Measurements from ENCODE around the gene CCDC198.

GRCh38 chr14:57498659-57499058 lies 5.0 kb upstream of the CCDC198 start:
- TF ChIP-seq ZNF530 (CRISPR knock-in tag; IDR thresholded peaks at IDR 0.05; ENCODE audit: low read depth) (no peak), RAD21 (CRISPR knock-in tag; IDR thresholded peaks at IDR 0.05) (no peak), FOXA1 (IDR thresholded peaks at IDR 0.05) (no peak), FOXA1 (CRISPR knock-in tag; IDR thresholded peaks at IDR 0.05) (no peak), CTCF (CRISPR knock-in tag; IDR thresholded peaks at IDR 0.05) (no peak), TAF1 (CRISPR knock-in tag; IDR thresholded peaks at IDR 0.05) (no peak), JUN (CRISPR knock-in tag; IDR thresholded peaks at IDR 0.05) (no peak), ATF5 (CRISPR knock-in tag; IDR thresholded peaks at IDR 0.05; ENCODE audit: low read depth) (no peak), EP300 (IDR thresholded peaks at IDR 0.05; ENCODE audit: low read depth in 2 of 2, low read length in 2 of 2) (no peak), EP300 (CRISPR knock-in tag; IDR thresholded peaks at IDR 0.05; ENCODE audit: borderline replicate concordance) (no peak), YY1 (IDR thresholded peaks at IDR 0.05; ENCODE audit: insufficient read depth, insufficient replicate concordance, low read depth, low read length) (no peak), RFXANK (CRISPR knock-in tag; IDR thresholded peaks at IDR 0.05) (no peak), ZNF232 (CRISPR knock-in tag; IDR thresholded peaks at IDR 0.05; ENCODE audit: borderline replicate concordance) (no peak), SUZ12 (IDR thresholded peaks at IDR 0.05; ENCODE audit: low read depth, low read length) (no peak), SRF (IDR thresholded peaks at IDR 0.05; ENCODE audit: low read depth, low read length) (no peak)

Data from HepG2 (cell line).